Mucosa of stomach (tissue), 1 donor: Measurements from ENCODE around the gene RFX3.

Experiments
- H3K27me3 ChIP-seq: one replicate; pipeline ENCODE4 v1.7.0; 2013; ENCODE audit warnings: mild to moderate bottlenecking, low read length; ENCODE audit not compliant: control insufficient read depth, insufficient read depth
- H3K36me3 ChIP-seq: one replicate; pipeline ENCODE4 v1.7.0; 2013; ENCODE audit warnings: low read length; ENCODE audit not compliant: control insufficient read depth, insufficient read depth
- H3K4me1 ChIP-seq: one replicate; pipeline ENCODE4 v1.7.0; 2013; ENCODE audit warnings: mild to moderate bottlenecking, low read length; ENCODE audit not compliant: control insufficient read depth, insufficient read depth
- H3K4me3 ChIP-seq: one replicate; pipeline ENCODE4 v1.7.0; 2013; ENCODE audit warnings: low read length
- H3K9ac ChIP-seq: one replicate; pipeline ENCODE4 v1.7.0; 2013; ENCODE audit warnings: mild to moderate bottlenecking, low read length, moderate library complexity
- H3K9me3 ChIP-seq: one replicate; pipeline ENCODE4 v1.7.0; 2013; ENCODE audit warnings: mild to moderate bottlenecking, low read length, moderate library complexity; ENCODE audit not compliant: control insufficient read depth
- donor health status: Pancreatic carcinoma.

RFX3 gene

GRCh38 chr9:3467593-3468219, 58.1 kb downstream of the RFX3 start:
- H3K4me1 ChIP-seq: no peaks in the 10 kb centered on the region
- no peak overlapping the region for H3K9ac ChIP-seq
- H3K9me3 ChIP-seq: no peaks in the 10 kb centered on the region
- no peak overlapping the region for H3K4me3 ChIP-seq
- H3K27me3 ChIP-seq: no peaks in the 10 kb centered on the region
- H3K36me3 ChIP-seq: no peaks in the 10 kb centered on the region

- Histone ChIP-seq H3K27me3 (no peaks in the 10 kb centered on the region), H3K9me3 (no peaks in the 10 kb centered on the region), H3K4me1 (no peaks in the 10 kb centered on the region), H3K4me3 (no peak overlapping the region), H3K36me3 (no peaks in the 10 kb centered on the region), H3K9ac (no peak overlapping the region)
These were observed 61.7 kb downstream of the RFX3 start for GRCh38 chr9:3464033-3464638.

GRCh38 chr9:3458806-3459475, 66.9 kb downstream of the RFX3 start:
- H3K4me1 ChIP-seq: no peaks in the 10 kb centered on the region
- H3K9me3 ChIP-seq: no peaks in the 10 kb centered on the region
- no peak overlapping the region for H3K4me3 ChIP-seq
- no peak overlapping the region for H3K9ac ChIP-seq
- no peaks in the 10 kb centered on the region for H3K36me3 ChIP-seq
- no peaks in the 10 kb centered on the region for H3K27me3 ChIP-seq

- Histone ChIP-seq H3K4me3 (no peak overlapping the region), H3K27me3 (no peaks in the 10 kb centered on the region)
These were observed 68.6 kb downstream of the RFX3 start for GRCh38 chr9:3457175-3457574.

GRCh38 chr9:3455717-3456116, 70.1 kb downstream of the RFX3 start:
- H3K4me3 ChIP-seq: no peak overlapping the region

More at GRCh38 chr9:3457175-3457574, 68.6 kb downstream of the RFX3 start:
- H3K4me1 ChIP-seq: no peaks in the 10 kb centered on the region
- H3K9me3 ChIP-seq: no peaks in the 10 kb centered on the region
- no peaks in the 10 kb centered on the region for H3K36me3 ChIP-seq
- H3K9ac ChIP-seq: no peak overlapping the region

GRCh38 chr9:3455094-3455493, 70.7 kb downstream of the RFX3 start:
- Histone ChIP-seq H3K9me3 (no peaks in the 10 kb centered on the region), H3K27me3 (no peaks in the 10 kb centered on the region), H3K36me3 (no peaks in the 10 kb centered on the region), H3K4me3 (no peak overlapping the region), H3K9ac (no peak overlapping the region), H3K4me1 (no peaks in the 10 kb centered on the region)

More at GRCh38 chr9:3455717-3456116, 70.1 kb downstream of the RFX3 start:
- H3K9ac ChIP-seq: no peak overlapping the region
- no peaks in the 10 kb centered on the region for H3K9me3 ChIP-seq
- no peaks in the 10 kb centered on the region for H3K36me3 ChIP-seq
- no peaks in the 10 kb centered on the region for H3K4me1 ChIP-seq
- no peaks in the 10 kb centered on the region for H3K27me3 ChIP-seq

GRCh38 chr9:3451956-3452355, 73.8 kb downstream of the RFX3 start:
- Histone ChIP-seq H3K9ac (no peak overlapping the region), H3K27me3 (no peaks in the 10 kb centered on the region), H3K4me1 (no peaks in the 10 kb centered on the region), H3K36me3 (no peaks in the 10 kb centered on the region), H3K9me3 (no peaks in the 10 kb centered on the region), H3K4me3 (no peak overlapping the region)

- Histone ChIP-seq H3K9ac (no peak overlapping the region), H3K9me3 (no peaks in the 10 kb centered on the region), H3K4me1 (no peaks in the 10 kb centered on the region), H3K36me3 (no peaks in the 10 kb centered on the region), H3K4me3 (no peak overlapping the region), H3K27me3 (no peaks in the 10 kb centered on the region)
These were observed 78.0 kb downstream of the RFX3 start for GRCh38 chr9:3447788-3448187.

- H3K4me3 ChIP-seq: no peak overlapping the region
- no peaks in the 10 kb centered on the region for H3K9me3 ChIP-seq
- H3K9ac ChIP-seq: no peak overlapping the region
- H3K4me1 ChIP-seq: no peaks in the 10 kb centered on the region
- H3K27me3 ChIP-seq: no peaks in the 10 kb centered on the region
- no peaks in the 10 kb centered on the region for H3K36me3 ChIP-seq
These were observed 78.7 kb downstream of the RFX3 start for GRCh38 chr9:3447143-3447542.

GRCh38 chr9:3446313-3446712, 79.5 kb downstream of the RFX3 start:
- no peaks in the 10 kb centered on the region for H3K27me3 ChIP-seq
- no peaks in the 10 kb centered on the region for H3K4me1 ChIP-seq
- no peak overlapping the region for H3K9ac ChIP-seq
- no peaks in the 10 kb centered on the region for H3K9me3 ChIP-seq
- no peak overlapping the region for H3K4me3 ChIP-seq
- no peaks in the 10 kb centered on the region for H3K36me3 ChIP-seq

- Histone ChIP-seq H3K9ac (no peak overlapping the region), H3K36me3 (no peaks in the 10 kb centered on the region), H3K4me3 (no peak overlapping the region), H3K9me3 (no peaks in the 10 kb centered on the region), H3K4me1 (no peaks in the 10 kb centered on the region), H3K27me3 (no peaks in the 10 kb centered on the region)
These were observed 81.8 kb downstream of the RFX3 start for GRCh38 chr9:3444016-3444415.

GRCh38 chr9:3441197-3441816, 84.5 kb downstream of the RFX3 start:
- Histone ChIP-seq H3K9ac (no peak overlapping the region), H3K27me3 (no peaks in the 10 kb centered on the region), H3K4me1 (no peaks in the 10 kb centered on the region), H3K4me3 (no peak overlapping the region), H3K9me3 (no peaks in the 10 kb centered on the region), H3K36me3 (no peaks in the 10 kb centered on the region)
